SK-N-SH treated with all-trans-retinoic acid at 6 μM for 48 hours (cell line): ENCODE measurements around the gene TRPV4.

Source experiments
- GLIS3 ChIP-seq: fragments of 250-450 bp; sonication (Bioruptor Pico); IDR thresholded peaks from 2 replicates; pipeline ENCODE4 v1.5.0; 2020; ENCODE audit warnings: mild to moderate bottlenecking, moderate library complexity
- RARB ChIP-seq: fragments of 250-450 bp; sonication (Bioruptor Pico); IDR thresholded peaks from 2 replicates; pipeline ENCODE4 v1.8.0; 2021; ENCODE audit warnings: mild to moderate bottlenecking, moderate library complexity
- ZFP30 ChIP-seq: fragments of 450-650 bp; formaldehyde crosslinking; IDR thresholded peaks from 2 replicates; pipeline ENCODE4 v1.5.0; 2022; ENCODE audit warnings: mild to moderate bottlenecking, moderate library complexity
- ZNF565 ChIP-seq: fragments of 450-650 bp; formaldehyde crosslinking; conservative IDR thresholded peaks from 2 replicates; pipeline ENCODE4 v1.5.0; 2020; ENCODE audit warnings: low read depth, mild to moderate bottlenecking, moderate library complexity
- TF ChIP-seq, protein P1 (sequence below): fragments of 250-450 bp; sonication (Bioruptor Pico); IDR thresholded peaks from 2 replicates; pipeline ENCODE4 v1.5.1; 2020; ENCODE audit warnings: low read depth, mild to moderate bottlenecking, moderate library complexity

TRPV4 gene

DNA sequence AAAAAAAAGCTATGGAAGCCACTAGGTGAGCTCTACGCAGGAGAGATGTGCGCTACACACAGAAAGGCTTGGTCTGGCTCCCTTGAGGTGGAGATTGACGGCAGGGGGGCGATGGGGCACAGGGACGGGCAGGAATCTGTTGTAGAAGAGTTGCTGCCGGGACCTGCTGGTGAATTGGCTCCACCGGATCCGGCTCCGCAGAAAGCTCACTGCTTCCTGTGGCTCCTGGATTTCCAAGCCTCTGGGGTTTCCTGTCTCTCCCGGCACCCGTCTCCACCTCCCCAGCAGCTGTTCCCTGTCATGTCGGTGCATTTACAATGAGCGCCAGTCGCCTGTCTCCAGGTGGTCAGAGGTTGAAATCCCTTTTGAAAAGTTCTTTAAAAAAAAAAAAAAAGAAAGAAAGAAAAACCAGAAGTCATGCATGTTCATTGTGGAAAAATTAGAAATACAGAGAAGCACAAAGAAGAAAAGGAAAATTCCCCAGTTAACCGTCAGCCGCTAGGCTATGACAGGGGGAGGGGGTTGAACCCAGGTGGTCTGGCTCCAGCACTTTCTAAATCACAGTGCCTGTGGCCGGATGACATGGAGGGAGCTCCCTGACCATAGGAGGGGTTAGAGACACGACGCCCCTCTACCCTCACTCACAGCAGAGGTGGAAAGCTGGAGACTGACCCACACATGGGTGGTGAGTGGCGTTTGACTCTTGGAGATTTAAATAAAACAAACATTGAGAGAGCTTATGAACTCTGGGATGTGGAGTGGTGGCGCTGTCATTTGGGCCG lies 98.8 kb downstream of the TRPV4 start (continued):
- TF ChIP-seq, protein P1, sequence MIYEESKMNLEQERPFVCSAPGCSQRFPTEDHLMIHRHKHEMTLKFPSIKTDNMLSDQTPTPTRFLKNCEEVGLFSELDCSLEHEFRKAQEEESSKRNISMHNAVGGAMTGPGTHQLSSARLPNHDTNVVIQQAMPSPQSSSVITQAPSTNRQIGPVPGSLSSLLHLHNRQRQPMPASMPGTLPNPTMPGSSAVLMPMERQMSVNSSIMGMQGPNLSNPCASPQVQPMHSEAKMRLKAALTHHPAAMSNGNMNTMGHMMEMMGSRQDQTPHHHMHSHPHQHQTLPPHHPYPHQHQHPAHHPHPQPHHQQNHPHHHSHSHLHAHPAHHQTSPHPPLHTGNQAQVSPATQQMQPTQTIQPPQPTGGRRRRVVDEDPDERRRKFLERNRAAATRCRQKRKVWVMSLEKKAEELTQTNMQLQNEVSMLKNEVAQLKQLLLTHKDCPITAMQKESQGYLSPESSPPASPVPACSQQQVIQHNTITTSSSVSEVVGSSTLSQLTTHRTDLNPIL (CRISPR knock-in tag), result no peak
- no peak for TF ChIP-seq ZFP30 (CRISPR knock-in tag)
- TF ChIP-seq RARB (CRISPR knock-in tag), result no peak
- TF ChIP-seq ZNF565 (CRISPR knock-in tag), result no peak
- TF ChIP-seq GLIS3 (CRISPR knock-in tag), result no peak
